GM19025 (cell line): ENCODE results near the gene APBA2.

Experiments used
- ATAC-seq: cut with Tn5 transposase; IDR thresholded peaks from one replicate; pipeline ENCODE4 v1.9.1; 2021; ENCODE audit warnings: mild to moderate bottlenecking, low read depth, moderate library complexity; ENCODE audit not compliant: unreplicated experiment

Gene APBA2

GRCh38 chr15:29071232-29071881 is 185.6 kb downstream of the APBA2 start:
- no peak for ATAC-seq

- no peak for ATAC-seq
Measured at GRCh38 chr15:29071882-29072273, 186.1 kb downstream of the APBA2 start.

- no peak for ATAC-seq
Measured at GRCh38 chr15:29072444-29072843, 186.7 kb downstream of the APBA2 start.

- ATAC-seq: no peak
Measured at GRCh38 chr15:29074045-29074444, 188.3 kb downstream of the APBA2 start.

- ATAC-seq: no peak
Measured at GRCh38 chr15:29078541-29078940, 192.8 kb downstream of the APBA2 start.

- no peak for ATAC-seq
Measured at GRCh38 chr15:29079479-29079878, 193.7 kb downstream of the APBA2 start.

- no peak for ATAC-seq
Measured at GRCh38 chr15:29081781-29082180, 196.0 kb downstream of the APBA2 start.

GRCh38 chr15:29083161-29083560 is 197.4 kb downstream of the APBA2 start:
- no peak for ATAC-seq

- ATAC-seq: no peak
Measured at GRCh38 chr15:29083858-29084257, 198.1 kb downstream of the APBA2 start.

- ATAC-seq: no peak
Measured at GRCh38 chr15:29086001-29086400, 200.2 kb downstream of the APBA2 start.

GRCh38 chr15:29086891-29087290 is 201.1 kb downstream of the APBA2 start:
- no peak for ATAC-seq

GRCh38 chr15:29087521-29088285 is 201.9 kb downstream of the APBA2 start:
- no peak for ATAC-seq

GRCh38 chr15:29088666-29089065 is 202.9 kb downstream of the APBA2 start:
- no peak for ATAC-seq

GRCh38 chr15:29089731-29090616 is 204.2 kb downstream of the APBA2 start:
- ATAC-seq: no peak

GRCh38 chr15:29090617-29091466 is 205.1 kb downstream of the APBA2 start:
- no peak for ATAC-seq

- no peak for ATAC-seq
Measured at GRCh38 chr15:29091666-29092065, 205.9 kb downstream of the APBA2 start.

- ATAC-seq: no peak
Measured at GRCh38 chr15:29092376-29093064, 206.7 kb downstream of the APBA2 start.

GRCh38 chr15:29093065-29093435 is 207.3 kb downstream of the APBA2 start:
- no peak for ATAC-seq

GRCh38 chr15:29093696-29094343 is 208.0 kb downstream of the APBA2 start:
- ATAC-seq: no peak
